ENCODE measurements around the gene CCDC182. TPM values are rescaled to one million over a fixed set of nuclear protein-coding genes. Genes with fewer than 3 reads are reported as not detected.

CCDC182 gene
- total and polyA plus RNA-seq, 9 of the 15 experiments (the other 6 are each of a cell fraction or from before 2014, with no cell fraction given) = not detected

GRCh38 chr17:57783338-57783742, 38.2 kb upstream of the CCDC182 start:
- intact Hi-C loops (cut with micrococcal nuclease) (no loop called here), in situ Hi-C loops (cut with MboI) (no loop called here)
- no peak overlapping the region for H3K27ac ChIP-seq (ENCODE audit: extremely low read depth, low read depth, low read length)
- ChIA-PET POLR2A (interaction anchor here (0.5 to 1.6 kb wide), 3 partner anchors 13 to 236 kb away, joined by 3 to 6 read pairs (median 4); no protein-coding TSS in a partner anchor), CTCF (ENCODE audit: low intra/inter-chr PET ratio) (interaction anchor here (1.1 kb wide), 1 partner anchor 540 kb away, joined by 3 read pairs; no protein-coding TSS in a partner anchor)
- no peak overlapping the region; the same call in 1 of the 2 replicates for H2AFZ ChIP-seq (ENCODE audit: low read depth, low read length)
- BruUV-seq (replicated peaks) = no TSS peak
- H3K9ac ChIP-seq (ENCODE audit: insufficient read depth in 1 of 2, low read depth in 2 of 2, low read length in 2 of 2) = no peak overlapping the region
- H3K27me3 ChIP-seq (ENCODE audit: control insufficient read depth in 2 of 2, insufficient read depth in 2 of 2, low read length in 2 of 2) = peaks cover 18 to 39% of the 10 kb centered on the region in 2 experiments
- no peaks in the 10 kb centered on the region for H3K9me3 ChIP-seq (replicated peaks; ENCODE audit: control insufficient read depth, insufficient read depth, low read depth, low read length)
- DNase-seq (ENCODE audit: extremely low read depth in 1 of 4, low spot score in 3 of 4) = peak; percentile 76 to 94 (median 88)
- no peaks in the 10 kb centered on the region for H3K79me2 ChIP-seq (ENCODE audit: control insufficient read depth, insufficient read depth, low read length)
- no peaks in the 10 kb centered on the region for H3K36me3 ChIP-seq (ENCODE audit: control insufficient read depth, insufficient read depth, low read length)
- H4K20me1 ChIP-seq (replicated peaks; ENCODE audit: control insufficient read depth, insufficient read depth, low read length) = no peaks in the 10 kb centered on the region; the same call in 1 of the 2 replicates
- H3K4me3 ChIP-seq = no peak overlapping the region
- H3K9me1 ChIP-seq (ENCODE audit: control insufficient read depth, insufficient read depth, low read length) = no peaks in the 10 kb centered on the region
- H3K4me1 ChIP-seq (replicated peaks in 1 of 2; ENCODE audit: control insufficient read depth in 2 of 2, insufficient read depth in 2 of 2, low read length in 2 of 2) = peaks cover 0 to 10% of the 10 kb centered on the region in 2 experiments; a peak in 2 of 5 replicates
- 14% methylated on average over 22 of the region's 25 CpGs for WGBS (ENCODE audit: insufficient coverage, low coverage, missing lambda C conversion rate)
- peak; percentile 99 for ATAC-seq
- no peak for FAIRE-seq
- H3K4me2 ChIP-seq (ENCODE audit: insufficient read depth, low read length) = no peak overlapping the region
- no peak for TF ChIP-seq ZSCAN32 (CRISPR knock-in tag; IDR thresholded peaks at IDR 0.05)
- no peak for TF ChIP-seq ZNF174 (CRISPR knock-in tag; IDR thresholded peaks at IDR 0.05)
- TF ChIP-seq HNRNPK (IDR thresholded peaks at IDR 0.05; ENCODE audit: low read depth, low read length, poor library complexity, severe bottlenecking) = no peak
- peak; percentile 56; the same call in 1 of the 2 replicates for TF ChIP-seq KLF13 (tag; IDR thresholded peaks at IDR 0.05; ENCODE audit: borderline replicate concordance, low read depth)
- no peak for TF ChIP-seq ZNF395 (CRISPR knock-in tag; IDR thresholded peaks at IDR 0.05)
- TF ChIP-seq MITF (IDR thresholded peaks at IDR 0.05) = no peak
- no peak for TF ChIP-seq SMARCA5 (IDR thresholded peaks at IDR 0.05)
- peak; percentile 54 for TF ChIP-seq PCBP1 (IDR thresholded peaks at IDR 0.05; ENCODE audit: low read depth, low read length, poor library complexity, severe bottlenecking)
- TF ChIP-seq BCL6 (CRISPR knock-in tag; IDR thresholded peaks at IDR 0.05) = no peak
- TF ChIP-seq RCOR1 (IDR thresholded peaks at IDR 0.05; ENCODE audit: borderline replicate concordance in 1 of 2, low read depth in 2 of 2, low read length in 2 of 2) = 0 out of 4 replicates have a peak, but pooled peaks of 1 of the 2 experiments have one; percentile 22
- no peak for TF ChIP-seq CBFA2T2 (conservative IDR thresholded peaks at IDR 0.05)
- peak; percentile 43; the same call in 1 of the 2 replicates for TF ChIP-seq GABPB1 (CRISPR knock-in tag; IDR thresholded peaks at IDR 0.05)
- no peak for TF ChIP-seq ELF4 (CRISPR knock-in tag; IDR thresholded peaks at IDR 0.05)
- peak; percentile 79 for TF ChIP-seq CTCFL (IDR thresholded peaks at IDR 0.05; ENCODE audit: borderline replicate concordance, insufficient read depth, low read depth, low read length, poor library complexity, severe bottlenecking)
- TF ChIP-seq CREM (IDR thresholded peaks at IDR 0.05; ENCODE audit: low read depth) = peak; percentile 52
- no peak for TF ChIP-seq EZH2 (IDR thresholded peaks at IDR 0.05; ENCODE audit: borderline replicate concordance, low read depth, low read length)
- TF ChIP-seq TARDBP (IDR thresholded peaks at IDR 0.05) = no peak
